Uterus (tissue), 4 donors: ENCODE measurements around the gene RAB27A. TPM values are rescaled to one million over a fixed set of nuclear protein-coding genes. Genes with fewer than 3 reads are reported as not detected.
"Not testable (repeated sequence)": the region's sequence is repeated elsewhere in the genome, so short reads cannot be mapped to it uniquely, and the experiment has no call there.

Experiments used
- DNase-seq, 2 donors: peaks; one replicate each; pipeline ENCODE4 v3.0.0-alpha.2; 2019 to 2020
- H3K27ac ChIP-seq, 2 donors: fragments of 200-600 bp; sonication (generic); 1 replicate in 1 of 2; 2 replicates in 1 of 2; pipeline ENCODE4 v1.5.1; 2016 to 2018
- H3K27me3 ChIP-seq, 2 donors: fragments of 200-600 bp; sonication (generic); one replicate each; pipeline ENCODE4 v1.5.1; 2018 to 2019; ENCODE audit warnings: control low read depth in 1 of 2
- H3K36me3 ChIP-seq, 2 donors: fragments of 200-600 bp; sonication (generic); one replicate each; pipeline ENCODE4 v1.5.1; 2019; ENCODE audit warnings: control low read depth in 1 of 2
- H3K4me1 ChIP-seq, 2 donors: fragments of 200-600 bp; sonication (generic); one replicate each; pipeline ENCODE4 v1.5.1; 2018 to 2019; ENCODE audit warnings: control low read depth in 1 of 2
- H3K4me3 ChIP-seq, 2 donors: fragments of 200-600 bp; sonication (generic); 1 replicate in 1 of 2; 2 replicates in 1 of 2; pipeline ENCODE4 v1.5.1; 2018 to 2019; ENCODE audit warnings: mild to moderate bottlenecking in 1 of 2
- H3K9me3 ChIP-seq, 2 donors: fragments of 200-600 bp; sonication (generic); one replicate each; pipeline ENCODE4 v1.5.1; 2019; ENCODE audit warnings: control low read depth in 1 of 2
- POLR2A ChIP-seq, 2 donors: fragments of 450-650 bp; IDR thresholded peaks; one replicate each; pipeline ENCODE4 v1.6.1; 2016; ENCODE audit warnings: antibody characterized with exemption in 2 of 2, mild to moderate bottlenecking in 1 of 2, moderate library complexity in 1 of 2
- intact Hi-C: fragments of 100-400 bp; cut with DNase I; formaldehyde crosslinking; loops from one replicate; pipeline ENCODE4 v1.15.1; 2023; ENCODE audit warnings: low total_unique reads
- total RNA-seq, 4 donors: library from RNA; depleted of rRNA in 3 of 4; stranded (reverse); fragments of >200 nt in 3 of 4; gene quantifications; one replicate each; pipeline versions ENCODE4 v1.1.0 to v1.2.4, GENCODE V29; 2014 to 2023
- TF ChIP-seq, protein P1 (sequence below), 4 experiments: fragments of 200-600 bp in 2 of 4; fragments of 450-650 bp in 2 of 4; sonication (generic) in 2 of 4; IDR thresholded peaks; one replicate each; pipeline ENCODE4 v1.5.1; 2016 to 2019; ENCODE audit warnings: antibody characterized with exemption in 4 of 4, mild to moderate bottlenecking in 2 of 4, moderate library complexity in 1 of 4
- donor health status: DM: yes; HTN: yes; CAD: no.

Gene RAB27A
- total RNA-seq, 4 donors from 2014 or later, result 6.4 to 32.9 (median 16.5) TPM

- TF ChIP-seq POLR2A (IDR thresholded peaks at IDR 0.05), result no peak
- TF ChIP-seq, protein P1, sequence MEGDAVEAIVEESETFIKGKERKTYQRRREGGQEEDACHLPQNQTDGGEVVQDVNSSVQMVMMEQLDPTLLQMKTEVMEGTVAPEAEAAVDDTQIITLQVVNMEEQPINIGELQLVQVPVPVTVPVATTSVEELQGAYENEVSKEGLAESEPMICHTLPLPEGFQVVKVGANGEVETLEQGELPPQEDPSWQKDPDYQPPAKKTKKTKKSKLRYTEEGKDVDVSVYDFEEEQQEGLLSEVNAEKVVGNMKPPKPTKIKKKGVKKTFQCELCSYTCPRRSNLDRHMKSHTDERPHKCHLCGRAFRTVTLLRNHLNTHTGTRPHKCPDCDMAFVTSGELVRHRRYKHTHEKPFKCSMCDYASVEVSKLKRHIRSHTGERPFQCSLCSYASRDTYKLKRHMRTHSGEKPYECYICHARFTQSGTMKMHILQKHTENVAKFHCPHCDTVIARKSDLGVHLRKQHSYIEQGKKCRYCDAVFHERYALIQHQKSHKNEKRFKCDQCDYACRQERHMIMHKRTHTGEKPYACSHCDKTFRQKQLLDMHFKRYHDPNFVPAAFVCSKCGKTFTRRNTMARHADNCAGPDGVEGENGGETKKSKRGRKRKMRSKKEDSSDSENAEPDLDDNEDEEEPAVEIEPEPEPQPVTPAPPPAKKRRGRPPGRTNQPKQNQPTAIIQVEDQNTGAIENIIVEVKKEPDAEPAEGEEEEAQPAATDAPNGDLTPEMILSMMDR (IDR thresholded peaks at IDR 0.05), result no peak
- DNase-seq, result no peak
- H3K4me1 ChIP-seq, result no peaks in the 10 kb centered on the region
- no peaks in the 10 kb centered on the region for H3K27me3 ChIP-seq
- H3K9me3 ChIP-seq, result no peaks in the 10 kb centered on the region
- no peak overlapping the region for H3K4me3 ChIP-seq
- no peaks in the 10 kb centered on the region for H3K36me3 ChIP-seq
- no peak overlapping the region for H3K27ac ChIP-seq
- intact Hi-C loops, result no loop called here
These were observed 33.9 kb downstream of the RAB27A start for GRCh38 chr15:55255714-55256113.

DNA sequence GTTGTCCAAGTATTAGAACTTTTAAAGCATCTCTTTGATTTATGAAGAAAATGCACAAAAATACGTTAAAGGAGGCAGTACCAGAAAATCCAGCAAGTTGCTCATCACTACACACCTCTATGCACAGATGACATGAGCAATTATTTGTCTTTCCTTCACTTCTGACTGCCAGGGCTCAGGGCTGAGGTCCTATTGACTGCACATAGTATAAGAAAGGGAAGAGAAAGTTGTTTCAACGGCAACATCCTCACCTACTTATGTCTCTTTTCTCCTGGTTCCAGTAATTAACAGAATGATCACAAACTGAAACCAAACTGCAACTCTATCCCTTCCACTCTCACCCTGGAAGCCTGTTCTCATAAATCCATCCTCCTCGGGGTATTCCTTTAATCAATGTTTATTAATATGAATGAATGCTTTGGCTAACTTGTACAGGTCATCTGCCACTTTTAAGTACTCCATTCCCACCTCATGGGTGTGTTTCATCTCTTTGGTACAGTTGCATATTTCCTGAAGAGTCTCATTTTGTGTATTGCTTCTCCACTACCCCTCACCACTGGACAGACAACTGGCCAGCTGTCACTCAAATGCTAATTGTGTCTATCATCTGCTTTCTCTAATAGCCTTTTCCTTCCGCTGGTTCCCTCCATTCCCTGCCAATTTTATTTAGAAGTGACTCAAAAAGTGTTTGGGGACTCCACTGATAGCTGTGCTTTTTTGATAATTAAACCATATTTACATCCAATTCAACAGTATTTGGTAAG, 34.5 kb downstream of the RAB27A start:
- H3K4me3 ChIP-seq, result no peak overlapping the region
- intact Hi-C loops, result no loop called here
- TF ChIP-seq, protein P1 (IDR thresholded peaks at IDR 0.05), result no peak
- TF ChIP-seq POLR2A (IDR thresholded peaks at IDR 0.05), result no peak

DNA sequence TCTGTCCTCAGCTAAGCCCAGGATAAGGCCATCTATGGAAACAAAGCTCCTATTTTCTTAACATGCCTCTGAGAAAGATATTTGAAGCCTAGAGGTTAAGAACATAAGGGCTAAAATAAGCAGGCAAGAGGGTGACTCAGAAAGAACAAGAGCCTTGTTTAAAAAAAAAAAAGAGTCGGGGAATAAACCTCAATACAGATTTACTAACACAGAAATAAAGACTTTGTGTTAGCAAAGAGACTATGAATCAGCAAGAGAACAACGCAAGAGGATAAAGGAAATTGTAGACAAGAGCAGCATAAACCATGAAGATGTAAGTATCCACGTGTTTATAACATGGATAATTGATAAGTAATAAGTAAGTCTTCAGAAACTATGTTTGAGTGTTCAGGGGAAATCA, 36.0 kb downstream of the RAB27A start:
- TF ChIP-seq POLR2A (IDR thresholded peaks at IDR 0.05), result no peak
- DNase-seq, result no peak

More for the DNA sequence above, 34.5 kb downstream of the RAB27A start:
- Histone ChIP-seq H3K27me3 (no peaks in the 10 kb centered on the region), H3K4me1 (no peaks in the 10 kb centered on the region), H3K36me3 (no peaks in the 10 kb centered on the region), H3K27ac (no peak overlapping the region), H3K9me3 (no peaks in the 10 kb centered on the region)
- no peak for DNase-seq

GRCh38 chr15:55252201-55252600, 37.4 kb downstream of the RAB27A start:
- H3K9me3 ChIP-seq, H3K27ac ChIP-seq, intact Hi-C loops, H3K36me3 ChIP-seq, DNase-seq, H3K4me1 ChIP-seq, H3K4me3 ChIP-seq, H3K27me3 ChIP-seq: not testable (repeated sequence)

More for the DNA sequence above, 36.0 kb downstream of the RAB27A start:
- Histone ChIP-seq H3K4me3 (no peak overlapping the region), H3K9me3 (no peaks in the 10 kb centered on the region), H3K36me3 (no peaks in the 10 kb centered on the region), H3K27ac (peak overlapping the region in 1 of 2 donors; percentile 37), H3K4me1 (no peaks in the 10 kb centered on the region), H3K27me3 (no peaks in the 10 kb centered on the region)
- intact Hi-C loops, result no loop called here

DNA sequence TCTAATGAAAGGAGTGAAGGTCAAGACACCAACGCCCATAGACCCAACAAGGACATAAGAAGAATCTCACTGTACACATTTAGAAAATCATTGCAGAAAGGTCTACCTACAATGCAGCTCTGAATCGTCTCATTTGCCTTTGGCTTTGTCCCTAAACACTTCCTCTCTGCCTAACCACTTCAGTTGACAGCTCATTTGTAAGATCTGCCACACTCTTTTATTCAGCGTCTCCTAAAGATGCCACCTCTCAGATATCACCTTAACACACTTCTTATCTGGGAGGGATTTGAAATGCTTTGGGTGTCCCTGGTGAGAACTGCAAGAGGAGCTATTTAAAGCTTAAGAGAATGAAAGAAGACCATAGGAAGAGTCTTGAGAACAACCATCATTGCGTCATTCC, 38.7 kb downstream of the RAB27A start:
- no peaks in the 10 kb centered on the region for H3K36me3 ChIP-seq
- H3K9me3 ChIP-seq, result no peaks in the 10 kb centered on the region
- DNase-seq, result no peak
- H3K4me3 ChIP-seq, result no peak overlapping the region
- TF ChIP-seq POLR2A (IDR thresholded peaks at IDR 0.05), result no peak
- TF ChIP-seq, protein P1 (IDR thresholded peaks at IDR 0.05), result no peak
- H3K27ac ChIP-seq, result peak overlapping the region in 1 of 2 donors; percentile 20
- H3K4me1 ChIP-seq, result no peaks in the 10 kb centered on the region
- no peaks in the 10 kb centered on the region for H3K27me3 ChIP-seq
- intact Hi-C loops, result no loop called here

GRCh38 chr15:55250392-55250791, 39.2 kb downstream of the RAB27A start:
- H3K36me3 ChIP-seq, result no peaks in the 10 kb centered on the region
- no peaks in the 10 kb centered on the region for H3K4me1 ChIP-seq
- H3K4me3 ChIP-seq, result no peak overlapping the region
- no peaks in the 10 kb centered on the region for H3K9me3 ChIP-seq
- no peak overlapping the region for H3K27ac ChIP-seq
- intact Hi-C loops, result no loop called here
- no peak for TF ChIP-seq POLR2A (IDR thresholded peaks at IDR 0.05)
- TF ChIP-seq, protein P1 (IDR thresholded peaks at IDR 0.05), result no peak
- no peaks in the 10 kb centered on the region for H3K27me3 ChIP-seq
- DNase-seq, result peak in 1 of 2 donors; percentile 35

GRCh38 chr15:55249885-55250284, 39.7 kb downstream of the RAB27A start:
- intact Hi-C loops, H3K4me3 ChIP-seq, H3K27ac ChIP-seq, H3K27me3 ChIP-seq, H3K4me1 ChIP-seq, DNase-seq, H3K36me3 ChIP-seq, H3K9me3 ChIP-seq: not testable (repeated sequence)
